ENCODE measurements around the gene SERPINE2.

Gene SERPINE2

DNA sequence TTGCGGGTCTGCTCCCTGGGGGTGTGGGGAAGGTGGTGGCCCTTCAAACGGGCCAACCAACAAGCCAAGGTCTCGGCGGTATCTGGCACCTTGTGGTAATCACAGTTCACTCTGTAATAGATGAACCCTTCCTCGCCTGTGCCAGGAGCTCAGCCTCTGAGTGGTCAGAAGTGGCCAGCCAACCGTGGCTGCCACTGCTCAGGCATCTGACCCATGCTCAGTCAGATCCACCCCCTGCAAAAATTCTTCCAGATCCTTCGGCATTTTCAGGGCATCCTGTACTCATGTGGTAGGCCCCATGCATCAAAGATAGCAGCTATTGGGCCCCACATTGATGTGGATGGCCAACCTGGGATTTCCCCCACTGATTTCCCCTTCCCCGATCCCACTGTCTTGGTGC, 39.6 kb upstream of the SERPINE2 start:
- no peak overlapping the region for H3K4me3 ChIP-seq (ENCODE audit: low read length)
- H3K9me3 ChIP-seq (ENCODE audit: control insufficient read depth, insufficient read depth, low read length), result no peaks in the 10 kb centered on the region
- H3K27ac ChIP-seq (ENCODE audit: low read depth, low read length), result no peak overlapping the region
- no peaks in the 10 kb centered on the region for H3K9me2 ChIP-seq (replicated peaks; ENCODE audit: control insufficient read depth, low read length)
- H4K20me1 ChIP-seq (ENCODE audit: control insufficient read depth, insufficient read depth, low read depth, low read length), result no peaks in the 10 kb centered on the region
- no peaks in the 10 kb centered on the region for H3F3A ChIP-seq (ENCODE audit: control insufficient read depth, insufficient read depth)
- H3K27me3 ChIP-seq (ENCODE audit: control insufficient read depth, low read length), result no peaks in the 10 kb centered on the region
- TF ChIP-seq, protein P1, sequence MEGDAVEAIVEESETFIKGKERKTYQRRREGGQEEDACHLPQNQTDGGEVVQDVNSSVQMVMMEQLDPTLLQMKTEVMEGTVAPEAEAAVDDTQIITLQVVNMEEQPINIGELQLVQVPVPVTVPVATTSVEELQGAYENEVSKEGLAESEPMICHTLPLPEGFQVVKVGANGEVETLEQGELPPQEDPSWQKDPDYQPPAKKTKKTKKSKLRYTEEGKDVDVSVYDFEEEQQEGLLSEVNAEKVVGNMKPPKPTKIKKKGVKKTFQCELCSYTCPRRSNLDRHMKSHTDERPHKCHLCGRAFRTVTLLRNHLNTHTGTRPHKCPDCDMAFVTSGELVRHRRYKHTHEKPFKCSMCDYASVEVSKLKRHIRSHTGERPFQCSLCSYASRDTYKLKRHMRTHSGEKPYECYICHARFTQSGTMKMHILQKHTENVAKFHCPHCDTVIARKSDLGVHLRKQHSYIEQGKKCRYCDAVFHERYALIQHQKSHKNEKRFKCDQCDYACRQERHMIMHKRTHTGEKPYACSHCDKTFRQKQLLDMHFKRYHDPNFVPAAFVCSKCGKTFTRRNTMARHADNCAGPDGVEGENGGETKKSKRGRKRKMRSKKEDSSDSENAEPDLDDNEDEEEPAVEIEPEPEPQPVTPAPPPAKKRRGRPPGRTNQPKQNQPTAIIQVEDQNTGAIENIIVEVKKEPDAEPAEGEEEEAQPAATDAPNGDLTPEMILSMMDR (IDR thresholded peaks at IDR 0.05; ENCODE audit: low read depth, low read length, poor library complexity, severe bottlenecking), result no peak
- TF ChIP-seq EZH2phosphoT487 (IDR thresholded peaks at IDR 0.05; ENCODE audit: borderline replicate concordance, low read length), result no peak
- no peaks in the 10 kb centered on the region for H3K79me2 ChIP-seq (ENCODE audit: control insufficient read depth, low read length)
- no peaks in the 10 kb centered on the region for H3K4me1 ChIP-seq (ENCODE audit: control insufficient read depth, low read length)
- no peak overlapping the region for H3K4me2 ChIP-seq (ENCODE audit: low read length)
- no peaks in the 10 kb centered on the region for H3K36me3 ChIP-seq (ENCODE audit: control insufficient read depth, low read length)

DNA sequence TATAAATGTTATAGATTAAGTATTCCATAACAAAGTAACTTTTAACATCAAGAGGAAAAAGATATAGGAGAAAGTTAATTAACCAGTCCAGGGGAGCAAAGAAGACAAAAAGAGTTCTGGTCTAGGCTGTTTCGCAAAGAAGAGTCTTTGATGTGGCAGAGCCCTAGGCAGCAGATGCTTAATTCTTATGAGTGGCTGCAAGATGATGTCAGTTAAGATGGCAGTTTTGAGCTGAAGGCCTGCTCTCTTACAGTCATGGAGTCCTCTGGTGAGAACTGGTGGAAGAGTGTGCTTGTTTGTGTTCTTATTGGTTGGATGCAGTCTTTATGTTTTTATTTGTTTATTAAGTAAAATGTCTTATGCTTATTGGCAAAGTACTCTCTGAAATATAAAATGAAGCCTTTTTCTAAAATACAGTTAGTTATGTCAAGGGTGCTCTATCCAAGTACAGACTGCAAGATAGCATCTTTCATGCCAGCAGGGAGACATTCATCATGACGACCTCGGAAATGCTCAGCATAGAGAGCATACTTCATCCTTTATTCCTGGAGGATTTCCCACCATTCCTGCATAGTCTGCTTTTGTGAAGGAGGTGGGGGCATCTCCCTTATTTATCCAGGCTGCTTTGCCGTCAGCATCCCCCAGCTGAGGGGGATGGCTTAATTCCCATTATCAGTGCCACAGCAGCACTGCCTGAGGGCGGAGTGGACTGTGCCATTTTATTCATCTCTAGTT, 38.9 kb upstream of the SERPINE2 start:
- no peak overlapping the region for H3K27ac ChIP-seq (ENCODE audit: low read depth, low read length)
- H3F3A ChIP-seq (ENCODE audit: control insufficient read depth, insufficient read depth), result no peaks in the 10 kb centered on the region
- no peaks in the 10 kb centered on the region for H3K9me3 ChIP-seq (ENCODE audit: control insufficient read depth, insufficient read depth, low read length)
- H3K4me3 ChIP-seq (ENCODE audit: low read length), result no peak overlapping the region
- no peaks in the 10 kb centered on the region for H3K4me1 ChIP-seq (ENCODE audit: control insufficient read depth, low read length)
- TF ChIP-seq, protein P1 (IDR thresholded peaks at IDR 0.05; ENCODE audit: low read depth, low read length, poor library complexity, severe bottlenecking), result no peak
- TF ChIP-seq EZH2phosphoT487 (IDR thresholded peaks at IDR 0.05; ENCODE audit: borderline replicate concordance, low read length), result no peak
- no peaks in the 10 kb centered on the region for H3K9me2 ChIP-seq (replicated peaks; ENCODE audit: control insufficient read depth, low read length)
- H4K20me1 ChIP-seq (ENCODE audit: control insufficient read depth, insufficient read depth, low read depth, low read length), result no peaks in the 10 kb centered on the region
- H3K79me2 ChIP-seq (ENCODE audit: control insufficient read depth, low read length), result no peaks in the 10 kb centered on the region
- no peak overlapping the region for H3K4me2 ChIP-seq (ENCODE audit: low read length)
- no peaks in the 10 kb centered on the region for H3K36me3 ChIP-seq (ENCODE audit: control insufficient read depth, low read length)
- H3K27me3 ChIP-seq (ENCODE audit: control insufficient read depth, low read length), result no peaks in the 10 kb centered on the region

- H3K4me1 ChIP-seq (ENCODE audit: control insufficient read depth, low read length), result no peaks in the 10 kb centered on the region
- H3K4me3 ChIP-seq (ENCODE audit: low read length), result no peak overlapping the region
- H3K4me2 ChIP-seq (ENCODE audit: low read length), result no peak overlapping the region
- H3K27ac ChIP-seq (ENCODE audit: low read depth, low read length), result no peak overlapping the region
- TF ChIP-seq EZH2phosphoT487 (IDR thresholded peaks at IDR 0.05; ENCODE audit: borderline replicate concordance, low read length), result no peak
- TF ChIP-seq, protein P1 (IDR thresholded peaks at IDR 0.05; ENCODE audit: low read depth, low read length, poor library complexity, severe bottlenecking), result no peak
- no peaks in the 10 kb centered on the region for H4K20me1 ChIP-seq (ENCODE audit: control insufficient read depth, insufficient read depth, low read depth, low read length)
- no peaks in the 10 kb centered on the region for H3K79me2 ChIP-seq (ENCODE audit: control insufficient read depth, low read length)
- H3K36me3 ChIP-seq (ENCODE audit: control insufficient read depth, low read length), result no peaks in the 10 kb centered on the region
- H3K9me2 ChIP-seq (replicated peaks; ENCODE audit: control insufficient read depth, low read length), result no peaks in the 10 kb centered on the region
- no peaks in the 10 kb centered on the region for H3K9me3 ChIP-seq (ENCODE audit: control insufficient read depth, insufficient read depth, low read length)
- H3K27me3 ChIP-seq (ENCODE audit: control insufficient read depth, low read length), result no peaks in the 10 kb centered on the region
- H3F3A ChIP-seq (ENCODE audit: control insufficient read depth, insufficient read depth), result no peaks in the 10 kb centered on the region
These were observed 36.5 kb upstream of the SERPINE2 start for GRCh38 chr2:224075588-224075987.
